HG03175 (cell line): Measurements from ENCODE around the gene KAT5.
A peak's percentile ranks its signal among the peaks of the same experiment; 100 is the strongest.
"Not testable (repeated sequence)": the region's sequence is repeated elsewhere in the genome, so short reads cannot be mapped to it uniquely, and the experiment has no call there.

Experiments used
- ATAC-seq: cut with Tn5 transposase; IDR thresholded peaks from one replicate; pipeline ENCODE4 v1.9.1; 2021; ENCODE audit warnings: mild to moderate bottlenecking, moderate library complexity; ENCODE audit not compliant: unreplicated experiment

Gene KAT5

DNA sequence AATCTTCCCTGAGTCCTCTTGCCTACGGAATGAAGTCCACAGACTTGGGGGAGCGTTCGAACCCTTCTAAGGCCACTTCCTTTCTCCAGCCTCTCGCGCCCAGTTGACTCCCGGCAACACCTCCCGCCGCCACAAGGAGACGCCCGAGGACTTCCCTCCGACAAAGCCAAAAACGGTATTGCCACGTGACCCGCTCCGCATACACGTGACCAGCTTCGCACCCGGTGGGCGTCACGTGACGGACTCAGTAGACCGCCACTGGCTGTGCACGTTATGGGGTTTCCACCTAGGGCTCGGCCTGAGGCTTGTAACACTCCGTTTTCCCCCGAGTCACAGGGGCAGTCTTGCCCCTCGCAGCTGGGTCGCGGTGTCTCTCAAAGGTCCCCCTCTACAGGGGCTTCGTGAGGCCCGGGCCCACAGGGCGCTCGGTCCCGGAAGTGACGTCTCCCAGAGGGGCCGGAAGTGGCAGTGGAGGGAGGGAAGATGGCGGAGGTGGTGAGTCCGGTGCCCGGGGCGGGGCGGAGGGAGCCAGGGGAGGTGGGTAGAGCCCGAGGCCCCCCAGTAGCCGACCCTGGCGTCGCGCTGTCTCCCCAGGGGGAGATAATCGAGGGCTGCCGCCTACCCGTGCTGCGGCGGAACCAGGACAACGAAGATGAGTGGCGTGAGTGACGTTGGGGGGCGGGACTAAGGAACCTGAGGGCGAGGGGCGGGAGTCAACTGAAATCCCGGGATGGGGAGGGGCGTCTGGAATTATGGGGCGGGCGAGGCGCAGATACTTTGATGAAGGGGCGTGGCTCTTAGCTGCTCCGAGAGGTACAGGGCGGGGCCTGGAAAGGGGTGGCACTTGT lies at the start of gene KAT5:
KAT5 (plus strand) TSS at position 468 of the 848 bp plus-strand sequence; CDS start at position 484, 16 bp downstream.
- ATAC-seq: peak; percentile 79

DNA sequence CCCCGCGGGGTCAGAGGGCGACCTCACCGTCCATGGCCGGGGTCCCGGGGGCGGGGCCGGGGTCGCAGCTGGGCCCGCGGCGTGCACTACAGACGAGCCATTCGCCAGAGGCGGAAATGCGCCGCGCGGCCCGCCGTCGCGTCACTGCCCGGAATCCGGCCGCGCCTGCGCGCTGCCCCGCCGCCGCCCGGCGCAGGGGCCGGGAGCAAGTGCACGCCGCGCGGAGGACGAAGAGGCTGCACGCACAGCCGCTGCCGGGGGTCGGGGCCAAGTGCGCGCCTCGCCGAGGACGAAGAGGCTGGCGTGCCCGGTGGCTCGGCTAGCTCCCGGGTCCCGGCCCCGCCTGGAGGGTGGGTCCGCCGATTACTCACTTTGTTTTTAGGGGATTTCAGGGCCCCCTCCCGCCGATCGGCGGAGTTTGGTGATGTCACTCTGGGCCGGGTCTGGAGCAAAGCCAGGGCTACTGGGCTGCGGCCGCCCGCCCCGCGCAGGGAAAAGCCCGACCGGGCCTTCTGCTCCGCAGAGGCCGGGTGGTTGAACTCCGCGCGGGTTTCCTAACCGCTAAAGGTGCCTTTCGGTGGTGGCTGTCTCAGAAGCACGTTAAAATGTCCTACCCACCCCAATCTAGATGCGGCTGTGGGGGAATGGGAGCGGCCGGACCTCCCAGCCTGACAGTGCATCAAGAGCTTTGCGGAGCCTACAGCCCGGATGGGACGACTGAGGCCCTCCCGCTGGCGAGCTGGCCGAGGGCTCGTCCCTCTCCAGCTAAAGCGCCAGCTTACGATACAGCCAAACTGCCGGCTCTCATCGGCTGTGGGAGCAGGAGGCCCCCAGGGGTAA lies 49.0 kb upstream of the KAT5 start, which contains the start of gene RELA:
RELA (minus strand) TSS at position 118 of the 840 bp plus-strand sequence; CDS start at position 34, 84 bp downstream.
- peak; percentile 84 for ATAC-seq

DNA sequence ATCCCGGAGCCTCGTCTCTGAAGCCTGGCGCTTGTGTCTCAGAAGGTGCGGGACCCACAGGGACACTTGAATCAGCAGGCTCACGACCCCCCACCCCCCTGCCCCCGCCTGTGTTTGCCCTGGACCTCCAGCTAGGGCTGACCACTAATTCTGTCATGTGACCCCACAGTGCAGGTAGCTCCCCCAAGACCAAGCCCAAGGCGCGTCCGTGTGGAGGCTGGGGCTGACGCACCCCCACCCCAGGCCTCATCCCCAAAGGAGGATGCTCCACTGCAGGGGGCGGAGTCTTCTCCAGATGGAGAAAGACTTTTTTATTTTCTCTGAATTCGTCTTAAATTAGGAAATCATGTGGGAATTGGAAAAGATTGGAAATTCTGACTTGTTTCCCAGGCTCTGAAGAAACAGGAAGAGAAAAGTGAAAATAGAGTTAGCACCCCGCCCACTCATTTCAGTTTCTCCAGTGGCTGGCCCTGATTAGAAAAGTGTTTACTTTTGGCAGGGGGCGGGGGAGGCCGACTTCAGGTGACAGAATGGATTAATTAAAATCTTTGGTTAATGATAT lies 48.3 kb upstream of the KAT5 start:
- ATAC-seq: no peak

DNA sequence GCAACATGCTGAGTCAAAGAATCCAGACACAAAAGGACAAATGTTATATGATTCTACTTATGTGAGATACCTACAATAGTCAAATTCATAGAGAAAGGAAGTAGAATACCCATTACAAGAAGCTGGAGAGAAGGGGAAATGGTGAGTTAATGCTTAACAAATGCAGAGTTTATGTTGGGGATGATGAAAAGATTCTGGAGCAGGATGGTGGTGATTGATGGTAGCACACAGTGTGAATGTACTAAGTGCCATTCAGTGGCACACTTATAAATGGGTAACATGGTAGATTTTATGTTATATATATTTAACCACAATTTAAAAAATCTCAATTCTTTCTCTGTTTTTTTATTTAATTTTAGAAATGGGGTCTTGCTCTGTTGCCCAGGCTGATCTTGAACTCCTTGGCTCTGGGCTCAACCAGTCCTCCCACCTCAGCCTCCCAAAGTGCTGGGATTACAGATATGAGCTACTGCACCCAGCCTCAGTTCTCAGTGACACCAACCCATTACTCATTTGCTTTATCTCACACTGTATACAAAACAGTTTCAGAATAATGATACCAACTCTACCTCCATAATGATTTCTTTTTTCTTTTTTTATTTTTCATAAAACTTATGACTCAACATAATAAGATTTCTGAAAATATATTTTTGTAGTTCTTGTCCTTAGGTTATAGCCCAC lies 39.7 kb upstream of the KAT5 start:
- ATAC-seq: no peak

DNA sequence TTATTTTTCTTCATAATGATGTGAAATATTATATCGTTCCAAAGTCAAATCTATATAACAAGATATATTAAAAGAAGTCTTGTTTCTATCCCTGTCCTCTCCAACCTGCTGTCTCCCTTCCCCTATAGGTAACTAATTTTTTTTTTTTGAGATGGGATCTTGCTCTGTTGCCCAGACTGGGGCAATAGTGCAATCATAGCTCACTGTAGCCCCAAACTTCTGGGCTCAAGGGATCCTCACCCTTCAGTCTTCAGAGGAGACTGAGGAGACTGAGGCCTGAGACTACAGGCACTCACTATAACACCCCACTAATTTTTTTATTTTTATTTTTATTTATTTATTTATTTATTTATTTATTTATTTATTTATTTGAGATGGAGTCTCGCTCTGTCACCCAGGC lies 39.1 kb upstream of the KAT5 start:
- ATAC-seq: no peak

DNA sequence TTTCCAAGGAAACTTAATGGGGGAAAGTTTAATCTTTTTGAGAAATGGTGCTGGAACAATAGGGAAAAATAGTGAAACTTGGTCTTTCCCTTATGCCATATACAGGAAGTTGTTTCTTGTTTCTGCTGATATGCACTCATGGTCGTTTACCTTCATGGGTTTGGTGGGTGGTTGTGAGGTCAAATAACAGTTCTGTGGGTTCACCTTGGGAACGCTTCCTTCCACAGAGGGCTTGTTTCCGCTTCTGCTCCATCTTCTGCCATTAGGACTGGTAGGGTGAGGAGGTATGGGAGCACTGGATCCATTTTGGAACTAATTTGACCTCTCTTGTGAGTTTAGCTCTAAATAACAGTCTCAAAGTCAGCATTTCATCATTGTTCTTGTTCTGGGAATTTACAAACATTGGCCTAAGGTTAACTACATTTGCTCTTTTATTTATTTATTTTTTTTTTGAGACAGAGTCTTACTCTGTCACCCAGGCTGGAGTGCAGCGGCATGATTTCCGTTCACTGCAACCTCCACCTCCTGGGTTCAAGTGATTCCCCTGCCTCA lies 31.8 kb upstream of the KAT5 start:
- ATAC-seq: no peak

DNA sequence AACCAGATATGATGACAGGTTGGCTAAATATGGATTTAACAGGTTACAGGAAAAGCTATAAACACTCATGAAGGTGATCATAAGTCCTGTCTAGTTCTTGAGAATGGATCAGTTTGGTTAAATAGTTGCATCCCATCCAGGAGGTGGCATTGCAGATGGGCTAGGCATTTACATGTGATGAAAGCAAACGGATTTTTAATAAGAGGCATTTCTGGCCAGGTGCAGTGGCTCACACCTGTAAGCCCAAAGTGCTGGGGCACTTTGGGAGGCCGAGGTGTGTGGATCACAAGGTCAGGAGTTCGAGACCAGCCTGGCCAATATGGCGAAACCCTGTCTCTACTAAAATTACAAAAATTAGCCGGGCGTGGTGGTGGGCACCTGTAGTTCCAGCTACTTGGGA lies 28.6 kb upstream of the KAT5 start:
- not testable (repeated sequence) for ATAC-seq

DNA sequence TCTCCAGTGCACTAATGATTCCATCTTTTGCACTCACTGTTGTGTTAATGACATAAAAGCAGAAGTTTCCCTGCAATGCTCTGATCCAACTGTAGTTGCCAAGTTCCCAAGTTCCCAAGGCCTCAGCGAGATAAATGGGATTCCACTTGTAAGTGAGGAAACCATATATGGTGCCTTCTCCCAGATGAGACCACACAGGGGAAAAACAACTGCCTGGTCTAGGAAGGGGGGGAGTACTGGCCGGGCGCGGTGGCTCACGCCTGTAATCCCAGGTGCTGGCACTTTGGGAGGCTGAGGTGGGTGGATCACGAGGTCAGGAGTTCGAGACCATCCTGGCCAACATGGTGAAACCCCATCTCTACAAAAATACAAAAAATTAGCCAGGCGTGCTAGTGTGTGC lies 26.1 kb upstream of the KAT5 start:
- no peak for ATAC-seq

DNA sequence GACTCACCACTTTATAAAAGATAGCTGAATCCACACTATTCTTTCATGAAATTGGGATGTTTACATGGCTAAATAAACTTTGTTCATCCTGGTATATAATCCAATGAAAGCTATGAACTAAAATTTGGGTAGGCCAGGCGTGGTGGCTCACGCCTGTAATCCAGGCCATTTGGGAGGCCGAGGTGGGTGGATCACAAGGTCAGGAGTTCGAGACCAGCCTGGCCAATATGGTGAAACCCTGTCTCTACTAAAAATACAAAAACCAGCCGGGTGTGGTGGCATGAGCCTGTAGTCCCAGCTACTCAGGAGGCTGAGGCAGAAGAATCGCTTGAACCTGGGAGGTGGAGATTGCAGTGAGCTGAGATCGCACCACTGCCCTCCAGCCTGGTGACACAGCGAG lies 20.2 kb upstream of the KAT5 start:
- ATAC-seq: not testable (repeated sequence)

DNA sequence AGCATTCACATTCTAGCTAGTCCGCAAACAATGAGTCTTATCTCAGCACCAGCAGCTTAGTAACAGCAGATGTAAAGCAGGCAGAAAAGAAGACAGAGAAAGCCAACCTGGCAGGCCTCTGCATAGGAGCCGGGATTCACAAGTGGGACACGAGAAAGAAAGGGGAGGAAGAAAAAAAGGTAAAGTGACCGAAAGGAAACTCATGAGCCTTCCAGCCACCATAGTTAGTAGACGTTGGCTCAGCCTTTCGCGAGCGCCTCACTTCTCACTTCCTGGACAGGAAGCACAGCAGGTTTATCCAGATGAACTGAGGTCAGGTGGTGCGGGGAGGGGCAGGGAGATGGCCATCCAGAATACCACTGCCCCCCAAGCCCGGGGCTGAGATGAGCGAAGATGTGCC lies 19.7 kb upstream of the KAT5 start:
- ATAC-seq: no peak

DNA sequence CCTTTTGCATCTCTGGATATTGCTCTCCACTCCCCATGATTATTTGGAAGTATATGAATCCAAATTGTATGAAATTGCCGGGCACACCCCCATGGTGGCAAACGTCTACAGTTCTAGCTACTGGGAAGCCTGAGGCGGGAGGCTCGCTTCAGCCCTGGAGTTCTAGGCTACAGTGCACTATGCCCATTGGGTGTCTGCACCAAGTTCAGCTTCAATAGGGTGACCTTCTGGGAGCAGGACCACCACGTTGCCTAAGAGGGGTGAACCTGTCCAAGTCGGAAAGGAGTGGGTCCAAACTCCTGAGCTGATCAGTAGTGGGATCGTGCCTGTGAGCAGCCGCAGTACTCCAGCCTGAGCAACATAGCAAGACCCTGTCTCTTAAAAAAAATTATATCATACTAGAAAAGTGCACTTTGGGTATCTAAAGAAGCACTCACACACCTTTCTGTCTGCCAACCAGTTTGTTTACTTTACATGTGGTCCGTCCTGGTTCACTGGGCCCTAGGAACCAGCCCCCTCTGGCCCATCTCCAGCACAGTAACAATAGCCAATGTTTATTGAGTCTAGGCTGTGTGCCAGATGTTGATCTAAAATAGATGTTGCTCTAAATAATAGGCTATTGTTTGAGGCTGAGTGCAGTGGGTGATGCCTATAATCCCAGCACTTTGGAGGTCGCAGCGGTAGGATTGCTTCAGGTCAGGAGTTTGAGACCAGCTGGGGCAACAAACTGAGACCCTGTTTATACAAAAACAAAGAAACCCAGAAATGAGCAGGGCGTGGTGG lies 16.4 kb upstream of the KAT5 start:
- no peak for ATAC-seq

DNA sequence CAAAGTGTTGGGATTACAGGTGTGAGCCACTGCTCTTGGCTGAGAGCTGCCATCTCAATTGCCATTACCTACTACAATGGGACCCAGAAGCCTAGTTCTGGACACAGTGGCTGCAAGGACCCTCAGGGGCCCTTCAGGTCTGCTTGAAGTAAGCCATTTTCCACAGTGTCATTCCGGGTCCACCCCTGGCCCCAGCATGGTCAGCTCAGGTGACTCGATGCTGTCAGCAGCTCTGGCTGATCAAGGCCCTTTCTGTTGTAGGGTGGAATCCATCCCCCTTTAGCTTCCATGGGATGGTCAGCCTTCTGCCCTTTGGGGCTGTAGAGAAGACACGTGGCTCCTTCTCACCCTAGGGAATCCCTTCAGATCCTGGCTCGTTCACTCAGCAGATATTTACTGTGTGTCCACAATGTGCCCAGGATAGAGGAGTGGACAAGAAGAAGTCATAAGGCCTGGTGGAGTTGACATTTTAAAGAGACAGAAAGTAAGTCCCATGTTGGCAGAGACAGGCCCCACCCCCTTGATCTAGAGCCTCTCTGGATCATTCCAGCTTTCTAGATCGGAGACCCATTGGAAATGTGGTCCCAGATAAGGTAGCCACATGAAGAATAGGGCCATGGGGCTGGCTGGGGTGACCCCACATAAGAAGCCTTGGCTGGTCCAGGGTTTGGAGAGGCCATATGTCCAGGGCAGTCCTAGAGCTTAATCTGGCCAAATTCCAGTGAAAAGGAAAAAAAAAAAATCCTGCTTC lies 15.1 kb upstream of the KAT5 start:
- ATAC-seq: no peak

DNA sequence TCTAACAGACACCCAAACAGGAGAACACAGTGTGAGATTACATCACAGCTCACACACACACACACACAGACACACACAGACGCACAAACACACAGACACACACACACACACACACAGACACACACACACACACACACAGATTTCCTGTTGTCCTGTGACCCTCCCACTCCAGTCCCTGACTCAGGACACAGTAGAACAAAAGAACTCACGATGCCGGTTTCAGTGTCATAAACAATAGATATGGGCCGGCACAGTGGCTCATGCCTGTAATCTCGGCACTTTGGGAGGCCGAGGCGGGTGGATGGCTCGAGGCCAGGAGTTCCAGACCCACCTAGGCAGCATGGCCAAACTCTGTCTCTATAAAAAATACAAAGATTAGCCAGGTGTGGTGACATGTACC lies 13.8 kb upstream of the KAT5 start:
- no peak for ATAC-seq

DNA sequence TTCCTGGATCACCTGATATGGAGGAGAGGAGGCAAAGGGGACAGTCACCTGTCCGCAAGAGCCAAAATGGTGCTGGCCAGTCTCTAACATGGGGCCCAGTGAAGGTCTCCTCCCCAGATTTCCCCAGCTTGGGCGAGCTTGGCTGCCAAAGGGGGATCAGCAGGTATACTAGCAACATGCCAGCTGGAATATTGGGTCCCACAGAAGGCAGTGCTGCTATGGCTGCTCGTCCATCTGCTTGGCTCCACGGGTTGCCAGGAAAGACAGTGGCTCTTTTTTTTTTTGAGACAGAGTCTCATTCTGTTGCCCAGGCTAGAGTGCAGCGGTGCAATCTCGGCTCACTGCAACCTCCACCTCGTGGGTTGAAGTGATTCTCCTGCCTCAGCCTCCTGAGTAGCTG lies 12.7 kb upstream of the KAT5 start:
- no peak for ATAC-seq

DNA sequence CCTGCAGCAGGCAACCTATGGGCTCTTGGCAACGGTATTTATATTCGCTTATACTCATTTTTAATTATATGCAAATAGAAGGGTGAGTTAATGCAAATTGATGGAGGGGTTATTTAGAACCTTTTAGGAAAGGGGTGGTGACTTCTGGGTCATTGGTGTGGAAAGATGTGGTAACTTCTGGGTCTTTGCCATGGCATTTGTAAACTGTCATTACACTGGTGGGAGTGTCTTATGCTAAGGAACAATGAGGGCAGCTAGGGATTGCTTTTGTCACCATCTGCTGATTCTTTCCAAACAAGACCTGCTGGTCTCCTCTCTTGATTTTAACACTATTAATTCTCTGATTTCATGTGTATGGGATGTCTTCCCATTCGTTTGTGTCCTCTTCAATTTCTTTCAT lies 11.7 kb upstream of the KAT5 start:
- no peak for ATAC-seq

DNA sequence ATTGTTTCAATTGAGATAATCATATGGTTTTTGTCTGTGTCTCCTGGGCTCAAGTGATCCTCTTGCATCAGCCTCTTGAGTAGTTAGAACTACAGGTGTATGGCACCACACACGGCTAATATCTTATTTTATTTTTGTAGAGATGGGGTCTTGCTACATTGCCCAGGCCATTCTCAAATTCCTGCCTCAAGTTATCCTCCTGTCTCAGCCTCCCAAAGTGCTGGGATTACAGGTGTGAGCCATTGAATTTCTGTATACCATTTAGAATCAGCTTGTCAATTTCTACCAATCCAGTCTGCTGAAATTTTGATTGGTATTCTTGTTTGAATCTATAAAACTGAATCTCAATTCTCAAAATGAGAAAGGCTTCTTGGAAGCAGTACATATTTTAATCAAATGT lies 10.4 kb upstream of the KAT5 start:
- no peak for ATAC-seq

DNA sequence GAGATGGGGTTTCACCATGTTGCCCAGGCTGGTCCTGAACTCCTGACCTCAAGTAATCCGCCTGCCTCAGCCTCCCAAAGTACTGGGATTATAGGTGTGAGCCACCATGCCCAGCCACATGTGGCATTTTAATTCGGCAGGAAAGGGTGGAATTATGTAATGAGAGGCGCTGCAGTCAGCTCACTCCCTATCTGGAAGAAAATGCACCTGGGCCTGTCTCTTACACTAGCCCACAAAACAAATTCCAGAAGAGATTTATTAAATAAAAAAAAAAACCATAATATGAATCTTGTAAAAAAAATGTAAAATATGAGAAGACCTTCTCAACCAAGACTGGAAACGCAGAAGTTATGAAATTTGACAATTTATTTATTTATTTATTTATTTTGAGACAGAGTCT lies 8.2 kb upstream of the KAT5 start:
- no peak for ATAC-seq

DNA sequence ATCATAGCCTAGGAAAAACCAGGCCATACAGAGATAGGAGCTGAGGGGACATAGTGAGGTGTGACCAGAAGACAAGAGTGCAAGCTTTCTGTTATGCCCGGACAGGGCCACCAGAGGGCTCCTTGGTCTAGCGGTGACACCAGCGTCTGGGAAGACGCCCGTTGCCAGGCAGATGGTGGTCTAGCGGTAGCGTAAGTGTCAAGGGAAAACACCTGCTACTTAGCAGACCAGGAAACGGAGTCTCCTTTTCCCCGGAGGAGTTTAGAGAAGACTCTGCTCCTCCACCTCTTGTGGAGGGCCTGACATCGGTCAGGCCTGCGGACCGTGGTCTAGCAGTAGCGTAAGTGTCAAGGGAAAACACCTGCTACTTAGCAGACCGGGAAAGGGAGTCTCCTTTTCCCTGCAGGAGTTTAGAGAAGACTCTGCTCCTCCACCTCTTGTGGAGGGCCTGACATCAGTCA lies 5.7 kb upstream of the KAT5 start:
- not testable (repeated sequence) for ATAC-seq

DNA sequence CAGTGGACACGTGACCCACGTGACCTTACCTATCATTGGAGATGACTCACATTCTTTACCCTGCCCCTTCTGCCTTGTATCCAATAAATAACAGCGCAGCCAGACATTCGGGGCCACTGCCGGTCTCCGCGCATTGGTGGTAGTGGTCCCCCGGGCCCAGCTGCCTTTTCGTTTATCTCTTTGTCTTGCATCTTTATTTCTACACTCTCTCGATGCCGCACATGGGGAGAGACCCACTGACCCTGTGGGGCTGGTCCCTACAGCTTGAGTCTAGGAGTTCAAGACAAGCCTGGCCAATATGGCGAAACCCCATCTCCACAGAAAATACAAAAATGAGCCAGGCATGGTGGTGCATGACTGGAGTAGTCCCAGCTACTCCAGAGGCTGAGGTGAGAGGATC lies 5.0 kb upstream of the KAT5 start:
- ATAC-seq: not testable (repeated sequence)
